ENCODE data around the gene NANOS2. TPM values are rescaled to one million over a fixed set of nuclear protein-coding genes. Genes with fewer than 3 reads are reported as not detected.
A peak's percentile ranks its signal among the peaks of the same experiment; 100 is the strongest.

The NANOS2 gene
- total and polyA plus RNA-seq, 2 of the 13 experiments (the other 11 are each of a cell fraction or from before 2014, with no cell fraction given): not detected

DNA sequence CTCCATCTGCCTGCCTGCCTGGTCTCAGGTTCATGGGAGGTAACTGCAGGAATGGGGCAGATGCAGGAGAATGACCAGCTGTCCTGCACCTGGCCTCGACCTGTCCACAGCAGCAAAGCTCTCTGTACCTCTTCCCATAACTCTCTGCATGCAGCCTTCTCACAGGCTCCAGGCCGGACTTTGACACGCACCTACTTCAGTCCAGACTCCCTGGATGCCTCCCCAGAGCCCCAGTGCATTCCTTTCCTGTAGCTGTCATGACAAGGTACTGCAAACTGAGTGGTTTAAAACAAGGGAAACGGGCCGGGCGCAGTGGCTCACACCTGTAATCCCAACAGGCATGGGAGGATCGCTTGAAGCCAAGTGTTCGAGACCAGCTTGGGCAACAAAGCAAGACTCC lies 3.3 kb downstream of the NANOS2 start (continued):
- peak; percentile 65 for TF ChIP-seq HNF4G (IDR thresholded peaks at IDR 0.05; ENCODE audit: borderline replicate concordance, low read depth, low read length)
- TF ChIP-seq HNF4G (CRISPR knock-in tag; IDR thresholded peaks at IDR 0.05; ENCODE audit: borderline replicate concordance, low read depth): no peak
- TF ChIP-seq ZBTB7A (CRISPR knock-in tag; IDR thresholded peaks at IDR 0.05): no peak
- TF ChIP-seq THAP11 (CRISPR knock-in tag; IDR thresholded peaks at IDR 0.05): 0 out of 2 replicates have a peak, but pooled peaks have one; percentile 21
- TF ChIP-seq NR2F6 (IDR thresholded peaks at IDR 0.05): no peak
- TF ChIP-seq NR2F6 (CRISPR knock-in tag; IDR thresholded peaks at IDR 0.05): 0 out of 2 replicates have a peak, but pooled peaks have one; percentile 9
- TF ChIP-seq GABPA (IDR thresholded peaks at IDR 0.05; ENCODE audit: low read depth, low read length): no peak
- TF ChIP-seq GABPA (CRISPR knock-in tag; IDR thresholded peaks at IDR 0.05; ENCODE audit: low read depth): 0 out of 2 replicates have a peak, but pooled peaks have one; percentile 10
- no peak for TF ChIP-seq TSC22D2 (CRISPR knock-in tag; IDR thresholded peaks at IDR 0.05; ENCODE audit: borderline replicate concordance)
- no peak for TF ChIP-seq NFKBIZ (CRISPR knock-in tag; IDR thresholded peaks at IDR 0.05)
- 0 out of 2 replicates have a peak, but pooled peaks have one; percentile 15 for TF ChIP-seq HCFC1 (IDR thresholded peaks at IDR 0.05; ENCODE audit: low read depth, low read length)
- TF ChIP-seq, protein P1, sequence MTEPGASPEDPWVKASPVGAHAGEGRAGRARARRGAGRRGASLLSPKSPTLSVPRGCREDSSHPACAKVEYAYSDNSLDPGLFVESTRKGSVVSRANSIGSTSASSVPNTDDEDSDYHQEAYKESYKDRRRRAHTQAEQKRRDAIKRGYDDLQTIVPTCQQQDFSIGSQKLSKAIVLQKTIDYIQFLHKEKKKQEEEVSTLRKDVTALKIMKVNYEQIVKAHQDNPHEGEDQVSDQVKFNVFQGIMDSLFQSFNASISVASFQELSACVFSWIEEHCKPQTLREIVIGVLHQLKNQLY (CRISPR knock-in tag; IDR thresholded peaks at IDR 0.05): no peak
- TF ChIP-seq KDM5B (CRISPR knock-in tag; IDR thresholded peaks at IDR 0.05; ENCODE audit: borderline replicate concordance): peak; percentile 43; the same call in 1 of the 2 replicates
- TF ChIP-seq TEAD3 (CRISPR knock-in tag; optimal IDR thresholded peaks at IDR 0.05; ENCODE audit: borderline replicate concordance): peak; percentile 83
- TF ChIP-seq PRDM15 (CRISPR knock-in tag; IDR thresholded peaks at IDR 0.05): peak; percentile 95
- 0 out of 2 replicates have a peak, but pooled peaks have one; percentile 35 for TF ChIP-seq IRF2 (CRISPR knock-in tag; IDR thresholded peaks at IDR 0.05)
- TF ChIP-seq HDAC1 (CRISPR knock-in tag; IDR thresholded peaks at IDR 0.05): peak; percentile 54; the same call in 1 of the 2 replicates
- TF ChIP-seq USF2 (IDR thresholded peaks at IDR 0.05; ENCODE audit: low read depth, low read length): no peak
- no peak for TF ChIP-seq USF2 (CRISPR knock-in tag; IDR thresholded peaks at IDR 0.05; ENCODE audit: borderline replicate concordance)
- peak; percentile 56; the same call in 1 of the 2 replicates for TF ChIP-seq ZNF687 (CRISPR knock-in tag; IDR thresholded peaks at IDR 0.05)
- 0 out of 2 replicates have a peak, but pooled peaks have one; percentile 18 for TF ChIP-seq SP4 (CRISPR knock-in tag; IDR thresholded peaks at IDR 0.05)
- TF ChIP-seq ZNF143 (CRISPR knock-in tag; IDR thresholded peaks at IDR 0.05): peak; percentile 56

Data from HepG2 (cell line).